Measurements from ENCODE around the gene RACGAP1.

RACGAP1 gene

GRCh38 chr12:50025187-50026059 lies at the start of gene RACGAP1:
RACGAP1 (minus strand) TSS chr12:50025494; CDS start chr12:50016715, 8,779 bp downstream.
- peak; percentile 98 to 99 for DNase-seq

DNA sequence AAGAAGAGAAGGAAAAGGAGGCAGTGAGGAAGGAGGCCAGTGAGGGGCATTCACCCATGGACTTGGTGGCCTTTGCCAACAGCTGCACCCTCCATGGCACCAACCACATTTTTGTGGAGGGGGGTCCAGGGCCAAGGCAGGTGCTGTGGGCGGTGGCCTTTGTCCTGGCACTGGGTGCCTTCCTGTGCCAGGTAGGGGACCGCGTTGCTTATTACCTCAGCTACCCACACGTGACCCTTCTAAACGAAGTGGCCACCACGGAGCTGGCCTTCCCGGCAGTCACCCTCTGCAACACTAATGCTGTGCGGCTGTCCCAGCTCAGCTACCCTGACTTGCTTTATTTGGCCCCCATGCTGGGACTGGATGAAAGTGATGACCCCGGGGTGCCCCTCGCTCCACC lies 48.4 kb upstream of the RACGAP1 start:
- DNase-seq: no peak

DNA sequence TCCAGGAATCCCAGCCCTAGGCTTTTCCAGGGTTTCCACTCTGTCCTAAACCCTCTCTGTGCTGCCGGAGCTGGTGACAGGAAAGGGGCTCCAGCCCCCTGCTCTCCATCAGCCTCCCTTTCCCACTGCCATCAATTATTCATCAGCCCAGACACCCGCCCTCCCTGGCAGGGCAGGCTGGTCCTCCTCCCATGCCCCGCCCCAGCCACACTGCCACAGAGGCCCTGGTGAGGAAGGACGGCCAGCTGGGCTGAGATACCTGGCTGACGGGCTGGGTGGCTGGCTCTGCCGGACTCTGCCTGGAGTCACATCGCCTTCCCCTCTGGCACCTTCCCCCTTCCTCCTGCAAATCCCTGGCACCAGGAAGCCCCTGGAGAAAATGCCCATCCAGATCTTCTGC lies 47.9 kb upstream of the RACGAP1 start:
- DNase-seq: no peak

DNA sequence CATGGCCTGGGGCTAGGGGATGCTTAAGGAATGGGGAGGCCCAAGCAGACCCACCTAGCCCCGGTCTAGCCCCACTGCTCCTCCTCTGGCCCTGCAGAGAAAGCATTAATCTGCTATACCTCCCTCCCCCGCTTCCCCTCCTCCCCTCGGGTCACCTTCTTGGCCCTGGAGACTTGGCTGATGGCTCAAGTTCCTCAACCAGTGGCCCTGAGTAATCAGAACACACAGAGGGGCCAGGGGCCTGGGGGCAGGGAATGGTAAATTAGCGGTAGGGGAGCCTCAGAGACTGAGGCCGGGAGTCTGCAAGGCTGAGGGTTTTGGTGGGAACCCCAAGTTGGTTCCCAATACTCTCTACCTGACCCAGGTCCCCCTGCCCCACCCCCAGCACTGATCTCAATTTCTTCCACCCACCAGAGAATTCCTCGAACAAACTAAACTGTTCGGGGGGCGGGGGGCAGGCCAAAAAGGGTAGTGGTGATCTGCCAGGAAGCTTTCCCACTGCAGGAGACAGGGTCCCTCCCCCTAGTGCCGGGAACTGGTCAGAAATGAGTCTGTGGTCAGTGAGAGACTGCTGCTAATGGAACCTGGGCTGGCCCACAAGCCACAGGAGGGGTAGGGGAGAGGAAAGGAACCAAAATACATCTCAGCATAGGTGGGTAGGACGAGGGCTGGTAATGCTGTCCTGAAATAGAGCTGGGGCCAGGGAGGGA lies 47.1 kb upstream of the RACGAP1 start:
- no peak for DNase-seq

DNA sequence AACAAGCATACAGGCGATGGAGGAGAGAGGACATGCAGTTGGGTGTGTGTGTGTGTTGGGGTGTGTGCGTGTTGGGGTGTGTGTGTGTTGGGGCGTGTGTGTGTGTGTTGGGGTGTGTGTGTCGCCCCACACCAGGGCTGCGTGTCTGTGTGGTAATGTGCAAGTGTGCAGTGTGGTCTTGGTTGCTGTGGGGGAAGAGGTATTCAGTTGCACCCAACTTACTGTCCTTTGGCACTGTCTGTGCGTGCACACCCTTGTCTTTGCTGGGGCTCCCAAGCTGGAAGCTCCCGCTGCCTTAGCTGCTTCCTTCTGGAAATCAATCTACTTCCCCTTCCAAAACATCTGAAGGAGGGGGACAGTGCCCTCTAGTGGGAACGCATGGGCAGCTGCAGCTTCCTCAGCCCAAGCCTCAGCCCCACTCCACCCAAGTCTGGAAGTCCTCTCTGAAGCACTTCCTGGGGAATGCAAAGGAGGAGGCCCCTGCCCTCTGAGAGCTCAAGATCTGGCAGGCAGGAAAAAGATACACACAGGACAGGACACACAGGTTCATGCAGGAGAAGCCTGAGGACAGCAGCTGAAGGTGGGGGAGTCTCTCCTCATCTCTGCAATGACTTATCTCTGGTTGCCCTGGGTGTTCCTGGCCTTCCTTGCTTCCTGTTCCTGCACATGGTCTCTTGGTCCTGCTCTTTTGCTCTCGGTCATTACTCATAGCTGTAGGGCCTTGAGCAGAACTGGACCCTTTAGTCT lies 45.2 kb upstream of the RACGAP1 start:
- DNase-seq: peak; percentile 35 to 81

DNA sequence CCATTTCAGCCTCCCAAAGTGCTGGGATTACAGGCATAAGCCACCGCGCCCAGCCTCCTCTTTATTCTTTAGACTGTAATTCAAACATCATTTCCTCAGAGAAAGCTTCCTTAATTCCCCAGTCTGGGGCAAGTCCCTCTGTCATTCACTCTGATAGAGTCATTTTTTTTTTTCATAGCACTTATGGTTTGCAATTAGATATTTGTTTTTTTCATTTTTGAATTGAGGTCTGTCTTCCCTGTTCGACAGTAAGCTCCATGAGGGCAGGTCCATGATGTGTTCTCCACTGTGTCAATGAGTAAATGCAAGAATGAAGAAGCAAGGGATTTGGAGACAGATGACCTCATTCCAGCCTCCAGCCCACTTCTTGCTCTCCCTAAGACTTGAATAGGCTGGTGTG lies 44.2 kb upstream of the RACGAP1 start:
- DNase-seq: no peak

DNA sequence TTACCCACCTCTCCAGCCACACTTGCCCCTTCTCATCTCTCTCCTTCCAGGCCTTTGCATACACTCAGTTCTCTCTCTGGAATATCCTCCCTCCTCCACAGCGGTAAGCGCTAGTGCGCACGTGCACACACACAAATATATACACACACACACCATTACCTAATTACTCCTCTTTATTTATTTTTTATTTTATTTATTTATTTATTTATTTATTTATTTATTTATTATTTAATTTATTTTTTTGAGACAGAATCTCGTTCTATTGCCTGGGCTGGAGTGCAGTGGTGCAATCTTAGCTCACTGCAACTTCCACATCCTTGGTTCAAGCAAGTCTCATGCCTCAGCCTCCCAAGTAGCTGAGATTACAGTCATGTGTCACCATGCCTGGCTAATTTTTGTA lies 43.8 kb upstream of the RACGAP1 start:
- DNase-seq: no peak

GRCh38 chr12:50066402-50066801 lies 41.1 kb upstream of the RACGAP1 start:
- DNase-seq: no peak

DNA sequence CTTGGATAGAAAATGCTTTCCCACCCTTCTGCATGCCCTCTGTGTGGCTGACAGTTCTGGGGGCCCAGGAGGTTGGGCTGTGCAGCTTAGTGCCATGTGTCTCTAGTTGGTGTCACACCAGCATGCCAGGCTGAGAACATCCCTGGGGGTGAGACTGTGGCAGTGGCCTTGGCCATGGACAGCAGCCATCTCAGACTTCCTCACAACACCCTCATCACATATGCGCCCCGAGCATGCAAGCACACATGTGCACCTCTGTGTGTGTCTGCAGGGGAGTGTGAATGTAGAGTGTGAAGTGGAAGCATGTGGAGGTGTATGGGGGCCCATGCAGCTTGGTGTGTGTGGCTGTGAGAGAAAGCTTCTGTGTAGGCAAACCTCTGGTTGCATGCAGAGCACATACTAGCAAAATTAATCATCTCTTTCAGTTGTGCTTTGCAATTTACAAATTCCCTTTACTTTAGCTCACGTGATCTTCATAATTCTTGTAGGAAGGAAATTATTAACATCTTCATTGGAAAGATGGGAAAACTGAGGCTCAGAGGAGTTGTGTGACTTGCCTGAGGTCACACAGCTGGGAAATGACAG lies 40.5 kb upstream of the RACGAP1 start:
- no peak for DNase-seq

DNA sequence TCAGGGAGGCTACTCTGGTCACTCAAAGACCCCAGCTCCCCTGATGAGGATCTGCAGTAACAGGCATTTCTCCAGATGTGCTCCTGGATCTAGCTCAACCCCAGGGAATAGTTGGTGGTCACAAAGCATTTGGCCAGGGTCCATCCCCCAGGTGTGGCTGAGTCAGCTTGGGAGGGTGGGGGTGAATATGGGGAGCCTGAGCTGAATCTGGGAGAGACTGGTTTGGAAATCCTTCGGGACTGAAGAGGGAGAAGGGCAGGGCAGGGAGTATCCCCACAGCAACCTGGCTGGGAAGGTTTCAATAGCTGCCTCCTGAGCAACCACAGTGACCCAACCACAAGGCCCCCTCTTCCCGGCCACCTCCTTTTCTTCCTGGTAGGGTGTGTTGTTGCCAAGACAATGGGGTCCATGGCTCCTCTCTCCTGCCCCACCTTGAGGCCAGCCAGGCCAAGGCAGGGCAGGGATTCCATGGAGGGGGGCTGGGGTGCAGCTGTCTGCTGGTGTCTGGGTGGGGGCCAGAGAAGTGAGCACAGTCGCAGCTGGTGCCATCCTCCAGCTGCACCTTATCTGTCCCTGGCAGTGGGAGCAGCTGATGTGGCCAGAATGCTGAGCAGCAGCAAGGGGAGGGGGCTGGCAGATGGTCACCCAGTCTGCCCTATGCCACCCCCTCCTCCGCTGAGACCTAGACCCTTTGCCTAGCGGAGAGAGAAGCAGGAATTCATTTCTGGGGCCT lies 37.6 kb upstream of the RACGAP1 start:
- DNase-seq: no peak

GRCh38 chr12:50061946-50062686 lies 36.8 kb upstream of the RACGAP1 start:
- DNase-seq: no peak

DNA sequence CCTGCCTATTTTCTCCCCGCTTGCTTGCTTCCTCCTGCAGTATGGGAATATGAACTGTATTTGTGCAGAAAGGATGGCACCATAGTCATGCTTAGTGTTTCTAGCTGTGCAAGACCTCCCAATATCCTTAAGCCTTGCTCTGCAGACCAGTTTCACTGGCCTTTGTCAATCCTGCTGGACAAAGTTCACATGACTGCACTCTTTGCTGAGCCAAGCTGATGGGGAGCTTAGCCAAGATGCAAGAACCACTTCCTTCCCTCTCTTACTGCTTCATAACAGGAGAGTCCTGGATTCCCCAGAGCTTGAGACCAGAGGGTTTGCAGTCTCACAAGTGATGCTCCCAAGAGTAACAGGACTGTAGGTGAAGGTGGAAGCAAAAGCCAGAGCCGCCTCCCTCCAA lies 35.9 kb upstream of the RACGAP1 start:
- DNase-seq: no peak

DNA sequence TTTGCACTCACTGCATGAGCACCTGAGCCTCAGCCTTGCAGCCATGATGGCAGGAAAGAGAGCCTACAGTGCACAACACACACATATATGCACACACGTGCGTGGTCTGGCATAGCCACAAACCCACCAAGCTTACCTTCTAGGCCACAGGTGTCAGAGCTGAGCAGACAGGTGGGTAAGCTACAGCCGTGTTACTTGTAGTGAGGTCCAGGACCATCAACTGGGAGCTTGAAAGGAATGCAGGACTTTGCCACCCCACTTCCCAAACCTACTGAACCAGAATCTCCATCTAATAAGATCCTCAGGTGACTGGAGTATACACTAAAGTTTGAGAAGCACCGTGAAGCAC lies 34.8 kb upstream of the RACGAP1 start:
- DNase-seq: no peak

DNA sequence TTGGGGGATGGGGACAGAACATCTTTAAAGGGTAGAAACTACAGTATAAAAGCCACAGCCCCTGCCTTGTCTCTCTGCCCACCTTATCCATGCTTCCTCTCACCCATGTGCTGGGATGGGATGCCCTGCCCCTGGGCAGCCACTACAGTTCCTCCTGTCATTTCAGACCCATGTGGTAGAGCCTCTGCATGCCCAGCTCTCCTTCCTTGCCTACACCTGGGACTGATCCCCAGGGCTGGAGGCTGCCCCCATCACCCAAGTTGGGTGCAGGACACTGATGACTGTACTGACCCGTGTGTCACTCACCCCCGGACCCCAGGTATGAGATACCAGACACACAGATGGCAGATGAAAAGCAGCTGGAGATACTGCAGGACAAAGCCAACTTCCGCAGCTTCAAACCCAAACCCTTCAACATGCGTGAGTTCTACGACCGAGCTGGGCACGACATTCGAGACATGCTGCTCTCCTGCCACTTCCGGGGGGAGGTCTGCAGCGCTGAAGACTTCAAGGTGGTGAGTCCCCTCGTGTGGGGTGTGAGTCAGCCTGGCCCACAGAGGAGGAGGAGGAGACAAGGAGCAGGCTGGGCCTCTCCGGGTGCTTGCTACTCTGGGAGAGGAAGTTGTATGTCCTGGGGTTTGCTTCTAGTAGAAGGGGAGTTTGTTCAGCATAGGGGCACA lies 34.3 kb upstream of the RACGAP1 start:
- DNase-seq: no peak

GRCh38 chr12:50058743-50059312 lies 33.5 kb upstream of the RACGAP1 start:
- DNase-seq: no peak

- DNase-seq: no peak
Observed at GRCh38 chr12:50057896-50058670, 32.8 kb upstream of the RACGAP1 start.

DNA sequence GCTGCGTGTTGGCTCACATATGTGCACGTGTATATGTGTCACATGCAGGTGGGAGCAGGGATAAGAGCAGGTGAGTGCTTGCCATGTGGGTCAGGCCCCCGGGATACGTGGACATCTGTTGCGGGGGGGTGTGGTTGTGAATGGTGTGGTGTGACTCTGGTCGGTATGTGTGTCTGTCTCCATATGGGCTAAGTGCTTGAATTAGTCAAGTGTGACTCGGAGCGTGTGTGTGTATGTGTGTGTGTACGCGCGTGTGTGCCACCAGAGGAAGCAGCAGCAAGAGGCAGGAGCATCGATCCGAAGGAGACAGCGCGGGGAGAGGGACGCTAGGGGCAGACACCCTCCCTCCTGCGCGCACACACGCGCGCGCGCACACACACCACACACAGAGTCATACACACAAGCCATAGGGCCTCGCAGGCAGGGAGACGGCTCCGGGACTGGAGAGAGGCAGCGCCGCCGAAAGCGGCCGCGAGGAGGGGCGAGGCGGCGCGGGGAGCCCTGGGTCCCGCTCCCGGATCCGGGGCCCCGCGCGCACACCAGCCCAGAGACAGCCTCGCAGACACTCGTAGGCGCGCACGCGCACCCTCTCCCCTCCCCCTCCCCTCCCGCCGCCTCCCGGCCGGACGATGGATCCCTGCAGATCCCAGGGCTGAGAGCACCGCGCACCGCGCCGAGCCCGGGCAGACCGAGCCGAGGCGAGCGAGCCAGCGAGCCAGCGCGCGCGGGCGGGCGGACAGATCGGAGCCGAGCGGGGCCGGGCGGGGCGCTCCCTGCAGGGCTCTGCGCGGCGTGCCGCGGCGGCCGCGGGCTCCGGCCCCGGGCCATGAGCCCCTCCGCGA lies 31.9 kb upstream of the RACGAP1 start, which contains the start of gene ASIC1:
Gene ASIC1 (plus strand): TSS at position 597 of the 842 bp plus-strand sequence. CDS start 1,171 bp downstream, outside the sequence.
- peak in 1 of 2 experiments; percentile 50 for DNase-seq

DNA sequence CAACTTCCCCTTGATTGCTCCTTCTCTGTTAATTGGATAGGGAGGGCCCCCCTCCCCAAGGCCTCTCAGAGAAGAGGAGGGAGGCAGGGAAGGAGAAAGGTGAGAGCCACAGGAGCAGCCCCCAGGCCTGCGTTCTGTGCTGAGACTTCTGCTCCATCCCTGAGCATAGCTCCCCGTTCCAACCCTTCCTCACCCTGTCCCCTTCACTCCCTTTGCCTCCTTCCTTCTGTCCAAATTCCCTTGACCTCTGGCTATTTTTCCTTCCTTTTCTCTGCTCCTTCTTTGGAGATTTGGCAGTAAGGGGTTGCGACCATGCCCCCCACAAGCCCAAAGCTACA lies 31.3 kb upstream of the RACGAP1 start:
- no peak for DNase-seq

Measured in NCI-H446 (cell line).